NCI-H510A (cell line): ENCODE results near the gene AFAP1L2.

Source experiments
- DNase-seq: peaks from one replicate; lab custom pipeline; 2025; lab: John Stamatoyannopoulos, UW

The AFAP1L2 gene

DNA sequence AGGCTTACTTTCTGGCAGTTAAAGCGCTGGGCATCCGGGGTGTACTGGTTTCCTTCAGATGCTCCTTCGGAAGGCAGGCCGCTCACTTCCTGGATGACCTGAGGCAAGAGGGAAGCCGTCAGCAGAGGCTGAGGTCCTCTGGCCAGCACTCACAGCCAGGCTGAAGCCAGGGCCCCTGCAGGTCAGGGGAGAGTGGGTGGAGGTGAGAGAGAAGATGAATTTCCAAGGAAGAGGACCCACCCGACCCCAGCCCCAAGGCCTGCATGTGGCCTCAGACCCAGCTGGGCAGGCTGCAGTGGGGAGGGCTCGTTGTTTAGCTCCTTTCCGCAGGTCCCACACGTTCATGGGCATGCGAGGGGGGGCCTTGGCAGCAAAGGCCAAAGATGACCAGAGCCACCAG, 94.0 kb downstream of the AFAP1L2 start:
- no peak for DNase-seq

DNA sequence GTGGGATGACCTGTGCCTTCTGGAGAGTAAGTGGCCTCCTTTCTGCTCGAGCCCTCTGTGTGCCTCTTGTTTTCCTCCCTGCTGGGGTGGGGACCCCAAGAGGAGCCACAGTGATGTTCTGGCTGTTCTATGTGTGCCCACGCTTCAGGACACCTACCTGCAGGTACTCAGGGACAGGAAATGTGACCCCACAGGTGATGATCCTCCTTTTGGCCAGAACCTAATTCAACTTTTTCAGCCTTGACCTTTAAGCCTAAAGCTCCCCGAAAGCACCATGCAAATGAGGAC, 95.0 kb downstream of the AFAP1L2 start:
- no peak for DNase-seq

DNA sequence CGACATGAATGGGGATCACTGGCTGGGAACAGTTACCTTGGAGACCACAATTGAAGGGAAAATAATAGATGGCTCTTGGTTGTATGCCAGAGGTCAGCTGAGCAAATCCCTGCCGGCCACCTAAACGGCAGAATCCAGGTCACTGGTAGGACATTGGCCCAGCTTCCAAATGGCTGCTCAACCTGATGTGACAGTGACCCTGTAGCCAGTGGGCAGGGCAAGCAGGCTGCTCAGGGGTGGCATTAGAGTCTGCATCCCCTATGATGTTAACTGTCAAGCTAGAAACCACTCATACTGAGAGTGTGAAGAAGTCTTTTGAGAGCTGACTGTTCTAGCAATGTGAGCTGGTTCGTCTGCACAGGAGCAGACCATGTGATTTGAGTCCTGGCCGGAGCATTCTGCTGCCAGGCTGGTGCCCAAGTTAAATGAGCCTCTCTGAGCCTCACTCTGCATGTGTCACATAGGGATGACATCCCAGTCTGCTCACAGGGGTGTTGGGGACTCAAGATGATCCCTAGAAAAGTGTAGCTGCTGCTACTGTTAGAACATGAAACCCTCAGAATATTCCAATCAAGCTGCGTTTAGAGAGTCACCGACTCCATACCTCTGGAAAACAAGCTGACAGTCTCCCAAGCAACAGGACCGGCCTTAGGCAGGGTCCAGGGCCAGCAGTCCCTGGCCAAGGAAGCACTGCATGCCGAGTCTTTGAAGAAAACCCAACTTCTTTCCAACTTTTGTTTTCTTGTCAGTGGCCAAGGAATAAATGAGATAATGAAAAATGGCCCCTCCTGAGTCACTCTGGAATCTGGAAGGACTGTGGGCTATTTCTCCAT, 95.6 kb downstream of the AFAP1L2 start:
- no peak for DNase-seq

DNA sequence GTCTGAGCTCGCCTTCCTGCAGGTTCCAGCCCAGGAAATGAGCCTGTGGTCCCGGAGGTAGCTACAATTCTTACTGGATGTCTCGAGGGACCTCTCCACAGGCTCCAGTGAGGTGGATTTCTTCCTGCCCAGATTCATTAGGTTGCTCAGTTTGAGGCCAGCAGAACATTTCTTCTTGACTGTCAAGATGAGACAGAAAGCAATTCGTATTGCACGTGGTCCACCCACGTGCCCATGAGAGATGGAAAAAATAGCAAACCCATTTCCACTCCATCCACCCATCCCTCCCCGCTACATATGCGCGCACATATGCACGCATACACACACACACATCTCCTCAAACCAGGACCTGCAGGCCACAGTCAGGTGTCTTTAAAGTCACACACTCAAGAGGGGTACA, 96.6 kb downstream of the AFAP1L2 start:
- no peak for DNase-seq

DNA sequence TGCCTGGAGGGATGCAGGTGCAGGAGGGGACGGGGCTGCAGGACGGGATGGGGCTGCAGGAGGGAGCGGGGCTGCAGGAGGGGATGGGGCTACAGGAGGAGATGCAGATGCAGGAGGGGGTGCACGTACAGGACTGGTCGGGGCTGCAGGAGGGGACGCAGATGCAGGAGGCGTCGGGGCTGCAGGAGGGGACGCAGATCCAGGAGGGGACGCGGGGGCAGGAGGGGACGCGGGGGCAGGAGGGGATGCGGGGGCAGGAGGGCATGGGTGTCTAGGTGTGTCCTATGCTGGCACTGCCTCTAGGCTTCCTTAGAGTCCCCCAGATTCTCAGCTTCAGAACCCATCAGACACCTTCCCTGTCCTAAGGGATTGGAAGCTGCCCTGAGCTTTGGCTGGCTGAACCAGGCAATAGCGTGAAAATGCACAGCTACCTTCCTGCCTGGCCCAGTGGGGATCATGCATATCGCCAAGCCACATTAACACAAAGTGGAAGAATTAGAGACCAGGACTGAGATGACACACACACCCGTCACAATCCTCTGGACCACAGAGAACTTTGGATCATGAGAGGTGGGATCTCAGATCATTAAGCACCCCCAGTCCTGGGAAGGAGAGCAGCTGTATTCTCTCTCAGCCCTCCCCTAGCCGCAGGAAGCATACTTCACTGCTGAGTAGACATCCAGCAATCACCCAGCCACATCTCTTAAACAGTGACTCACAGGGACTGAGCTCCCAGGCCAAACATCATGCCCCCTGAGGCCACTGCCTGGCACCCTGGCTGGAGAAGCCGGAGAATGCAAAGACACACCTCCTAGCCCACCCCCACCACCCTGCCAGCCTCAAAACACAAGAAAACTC, 98.0 kb downstream of the AFAP1L2 start:
- no peak for DNase-seq

DNA sequence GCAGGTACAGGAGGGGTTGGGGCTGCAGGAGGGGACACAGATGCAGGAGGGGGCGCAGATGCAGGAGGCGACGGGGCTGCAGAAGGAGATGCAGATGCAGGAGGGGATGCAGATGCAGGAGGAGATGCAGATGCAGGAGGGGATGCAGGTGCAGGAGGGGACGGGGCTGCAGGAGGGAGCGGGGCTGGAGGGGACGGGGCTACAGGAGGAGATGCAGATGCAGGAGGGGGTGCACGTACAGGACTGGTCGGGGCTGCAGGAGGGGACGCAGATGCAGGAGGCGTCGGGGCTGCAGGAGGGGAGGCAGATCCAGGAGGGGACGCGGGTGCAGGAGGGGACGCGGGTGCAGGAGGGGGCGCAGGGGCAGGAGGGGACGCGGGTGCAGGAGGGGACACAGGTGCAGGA, 98.8 kb downstream of the AFAP1L2 start:
- no peak for DNase-seq

DNA sequence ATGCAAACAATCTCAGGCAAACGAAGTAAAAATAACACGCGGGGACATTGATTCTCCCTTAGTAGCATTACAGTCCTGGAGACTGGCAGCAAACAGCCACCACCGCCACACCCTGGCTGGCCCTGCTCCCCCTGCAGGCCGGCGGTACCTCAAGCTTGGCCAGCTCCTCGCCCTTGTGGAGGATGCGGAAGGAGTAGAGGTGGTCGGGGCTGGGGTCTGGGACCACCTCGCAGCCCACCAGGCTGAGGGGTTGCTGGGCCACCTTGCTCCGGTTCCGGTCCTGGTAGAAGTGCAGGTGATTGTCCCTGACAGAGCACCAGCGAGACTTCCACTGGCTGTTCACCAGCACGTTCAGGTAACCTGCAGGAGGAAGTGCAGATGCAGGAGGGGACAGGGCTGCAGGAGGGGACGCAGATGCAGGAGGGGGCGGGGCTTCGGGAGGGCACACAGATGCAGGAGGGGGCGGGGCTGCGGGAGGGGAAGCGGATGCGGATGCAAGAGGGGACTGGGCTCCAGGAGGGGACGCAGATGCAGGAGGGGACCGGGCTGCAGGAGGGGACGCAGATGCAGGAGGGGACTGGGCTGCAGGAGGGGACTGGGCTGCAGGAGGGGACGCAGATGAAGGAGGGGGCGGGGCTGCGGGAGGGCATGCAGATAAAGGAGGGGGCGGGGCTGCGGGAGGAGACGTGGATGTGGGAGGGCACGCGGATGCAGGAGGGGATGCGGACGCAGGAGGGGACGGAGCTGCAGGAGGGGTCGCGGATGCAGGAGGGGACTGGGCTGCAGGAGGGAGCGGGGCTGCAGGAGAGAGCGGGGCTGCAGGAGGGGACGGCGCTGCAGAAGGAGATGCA, 99.5 kb downstream of the AFAP1L2 start:
- DNase-seq = peak; percentile 88

DNA sequence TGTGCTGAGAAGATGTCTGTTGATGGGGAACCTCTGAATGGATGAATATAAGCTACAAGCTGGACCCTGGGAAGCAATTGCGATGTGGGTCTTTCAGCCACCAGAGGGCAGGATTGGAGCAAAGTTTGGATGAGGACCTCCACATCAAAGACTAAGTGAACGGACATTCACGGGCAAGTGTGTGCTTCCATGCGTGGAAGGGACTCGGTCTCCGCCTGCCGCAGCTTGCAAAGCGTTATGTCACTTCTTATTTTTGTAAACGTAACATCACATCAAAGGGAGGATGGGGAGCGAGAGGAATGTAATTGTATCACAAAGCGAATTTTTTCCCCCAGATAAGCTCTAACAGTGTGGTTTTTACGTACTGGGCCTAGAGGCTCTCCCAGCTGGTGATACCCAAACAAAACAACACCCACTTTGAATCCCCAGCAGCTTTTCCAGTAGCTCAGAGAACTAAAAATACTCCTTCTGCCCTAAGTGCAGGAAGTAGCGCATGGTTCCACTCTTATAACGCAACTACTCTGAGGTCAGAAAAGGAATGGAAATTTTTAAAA, 100.2 kb downstream of the AFAP1L2 start:
- DNase-seq = peak; percentile 79

DNA sequence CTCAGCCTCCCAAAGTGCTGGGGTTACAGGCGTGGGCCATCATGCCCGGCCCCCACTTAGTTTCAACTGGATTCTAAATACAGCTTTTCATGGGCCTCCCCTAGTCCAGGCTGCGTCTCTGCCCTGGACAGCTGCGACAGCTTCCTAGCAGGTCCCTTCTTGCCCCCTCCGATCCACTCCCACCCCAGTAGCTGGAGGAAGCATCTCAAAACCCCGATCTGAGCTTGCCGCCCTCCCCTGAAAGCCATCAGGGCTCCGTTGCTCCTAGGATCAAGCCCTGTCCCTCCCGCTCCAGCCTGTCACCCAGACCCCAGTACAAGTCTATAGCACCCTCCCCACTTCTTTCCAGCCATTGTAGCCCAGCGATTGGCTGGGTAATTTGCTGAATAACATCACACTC, 100.7 kb downstream of the AFAP1L2 start:
- no peak for DNase-seq

DNA sequence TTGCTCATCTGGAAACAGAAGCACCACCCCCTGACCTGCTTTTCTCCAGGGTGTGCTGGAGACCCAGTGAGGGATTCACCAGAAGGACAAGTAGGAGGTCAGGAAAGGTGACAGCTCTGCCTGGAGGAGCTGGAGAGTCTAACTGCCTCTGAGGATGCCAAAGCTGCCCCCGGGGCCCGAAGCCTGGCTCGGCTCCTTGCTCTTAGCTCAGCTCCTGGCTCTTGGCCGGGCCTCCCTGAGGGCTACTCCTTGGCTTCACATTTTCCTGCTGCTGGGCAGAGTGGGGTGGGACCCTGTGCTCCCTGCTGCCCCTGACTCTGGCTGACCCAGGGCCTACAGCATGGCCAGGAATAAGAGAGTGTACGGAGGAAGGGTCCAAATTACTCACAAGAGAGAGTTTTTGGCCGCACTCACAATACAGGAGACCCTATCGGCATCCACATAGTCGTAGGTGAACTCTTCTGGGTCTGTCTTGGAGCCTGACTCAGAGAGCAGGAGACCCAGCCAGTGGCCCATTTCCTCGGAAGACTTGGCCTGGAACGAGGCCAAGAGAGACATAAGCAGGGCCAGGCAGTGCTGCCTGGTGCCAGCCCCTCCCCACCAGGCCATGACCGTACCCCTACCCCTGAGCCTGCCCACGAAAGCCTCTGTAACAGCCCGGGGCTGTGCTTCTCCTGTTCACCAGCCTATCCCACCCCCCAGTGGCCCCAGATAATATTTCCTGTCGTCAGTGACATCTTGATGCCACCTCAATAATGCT, 102.2 kb downstream of the AFAP1L2 start:
- no peak for DNase-seq

DNA sequence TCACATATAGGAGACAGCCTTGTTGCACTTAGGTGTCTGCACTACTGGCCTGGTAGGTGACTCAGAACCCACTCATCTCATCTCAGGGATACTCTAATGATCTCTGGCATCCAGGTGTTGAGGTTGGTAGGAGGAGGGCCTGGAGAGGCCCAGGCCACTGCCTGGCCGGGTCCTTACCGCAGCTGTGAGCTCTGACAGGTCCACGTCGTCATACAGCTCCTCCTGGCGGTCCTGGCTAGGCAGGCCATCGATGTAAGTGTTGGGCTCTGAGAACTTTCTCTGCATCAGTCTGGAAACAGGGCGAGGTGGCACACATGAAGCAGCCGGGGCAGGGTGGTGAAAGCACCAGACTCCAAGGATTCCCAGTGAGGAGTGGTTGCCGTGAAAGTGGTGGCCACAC, 103.1 kb downstream of the AFAP1L2 start:
- no peak for DNase-seq

DNA sequence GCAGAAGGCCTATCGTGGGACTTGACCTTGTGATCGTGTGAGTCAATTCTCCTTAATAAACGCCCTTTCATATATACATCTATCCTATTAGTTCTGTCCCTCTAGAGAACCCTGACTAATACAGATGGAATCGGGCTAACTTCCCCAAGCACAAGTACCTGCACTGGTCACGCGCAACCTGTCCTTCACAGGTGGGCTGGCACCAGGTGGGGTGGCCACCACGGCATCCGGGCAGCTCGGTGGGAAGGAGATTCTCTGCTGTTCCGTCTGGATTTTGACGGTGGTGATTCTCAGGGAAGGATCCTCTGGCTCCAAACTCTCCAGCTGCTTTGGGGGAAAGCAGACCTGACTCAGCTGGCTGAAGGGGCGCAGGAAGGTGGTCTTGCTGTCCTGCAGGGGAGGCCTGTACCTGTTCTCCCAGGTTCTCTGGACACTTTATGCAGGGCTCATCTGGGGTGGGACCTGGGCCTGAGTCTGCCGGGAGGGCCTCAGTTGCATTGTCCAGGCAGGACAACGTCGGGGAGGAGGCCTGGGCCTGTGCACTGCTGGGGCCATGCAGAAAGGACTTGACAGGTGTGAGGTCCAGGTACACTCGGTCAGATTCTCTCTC, 104.2 kb downstream of the AFAP1L2 start:
- no peak for DNase-seq

DNA sequence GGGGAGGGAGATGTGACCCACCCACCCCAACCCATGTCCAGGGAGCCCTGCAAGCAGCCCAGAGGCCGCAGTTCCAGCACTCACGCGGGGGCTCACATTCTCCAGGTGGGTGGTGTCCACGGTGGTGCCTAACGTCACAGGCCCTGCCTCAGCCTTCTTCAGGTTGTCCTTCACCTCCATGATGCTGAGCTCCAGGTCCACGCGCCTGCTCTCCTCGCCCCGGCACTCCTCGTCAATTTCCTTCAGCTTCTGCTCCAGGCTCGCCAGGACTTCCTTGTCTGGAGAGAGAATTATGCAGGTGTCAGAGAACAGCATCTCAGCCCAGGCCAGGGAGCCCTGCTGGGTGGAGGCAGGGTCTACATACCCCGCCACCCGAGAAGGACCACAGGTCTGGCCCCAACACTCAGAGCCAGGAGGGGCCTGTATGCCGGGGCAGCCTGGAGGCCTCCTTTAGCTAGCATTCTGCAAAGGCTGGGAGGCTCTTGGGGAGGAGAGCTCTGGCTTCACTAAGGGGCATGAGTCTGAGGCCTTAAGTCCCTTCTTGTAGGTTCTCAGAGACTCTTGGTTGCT, 107.1 kb downstream of the AFAP1L2 start:
- no peak for DNase-seq

DNA sequence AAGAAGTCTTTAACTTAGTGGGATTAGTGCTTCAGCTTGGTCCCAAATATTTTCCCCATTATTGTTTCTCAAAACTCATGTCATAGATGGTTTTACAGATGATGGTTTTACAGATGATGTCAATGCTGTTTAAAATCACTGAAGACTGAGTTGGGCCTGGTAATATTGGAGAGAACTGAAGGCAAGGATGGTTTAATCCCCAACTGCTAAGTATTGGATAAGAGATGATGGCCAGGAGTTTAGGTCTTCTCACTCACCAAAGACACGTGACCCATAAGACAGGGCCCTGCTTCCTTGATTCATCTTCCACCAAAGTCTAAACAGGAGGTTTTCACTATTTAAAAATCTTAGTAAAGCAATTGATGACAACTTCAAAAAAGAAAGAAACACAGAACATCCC, 108.9 kb downstream of the AFAP1L2 start:
- DNase-seq = no peak

DNA sequence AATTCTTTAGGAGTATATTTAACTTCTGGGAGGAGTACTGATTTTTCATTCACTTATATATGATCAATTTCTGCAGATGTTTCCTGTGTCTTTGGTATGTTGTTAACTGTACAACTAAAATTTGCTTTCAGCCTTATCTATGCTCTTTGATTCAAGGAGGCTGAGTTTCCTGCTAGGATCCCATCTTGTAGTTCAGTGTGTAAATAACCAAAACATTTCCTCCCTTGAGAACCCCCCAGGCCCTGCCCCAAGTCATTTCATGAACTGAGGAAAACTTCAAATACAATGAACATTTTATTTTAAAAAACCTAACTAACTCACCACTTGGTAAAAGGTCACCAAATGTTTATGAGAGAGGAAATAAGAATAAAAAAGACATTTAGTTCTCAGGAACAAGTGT, 109.8 kb downstream of the AFAP1L2 start:
- no peak for DNase-seq

DNA sequence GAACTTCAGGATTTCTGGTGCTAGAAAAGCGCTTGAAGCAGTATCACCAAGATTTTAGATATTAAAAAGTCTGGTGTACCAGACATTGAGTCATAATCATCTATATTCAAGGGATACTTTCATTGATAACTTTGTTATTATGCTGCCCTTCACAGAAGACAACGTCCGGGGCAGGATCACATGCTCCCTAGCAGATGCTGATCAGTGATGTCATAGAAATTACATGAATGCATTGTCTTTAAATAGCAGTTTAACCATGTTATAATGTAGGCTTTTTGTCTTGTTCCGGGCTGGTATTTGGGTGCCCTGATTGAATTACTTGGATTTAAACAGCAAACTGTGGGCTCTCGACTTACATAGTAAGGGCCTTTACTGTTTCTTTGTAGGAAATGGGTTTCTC, 111.2 kb downstream of the AFAP1L2 start:
- no peak for DNase-seq

DNA sequence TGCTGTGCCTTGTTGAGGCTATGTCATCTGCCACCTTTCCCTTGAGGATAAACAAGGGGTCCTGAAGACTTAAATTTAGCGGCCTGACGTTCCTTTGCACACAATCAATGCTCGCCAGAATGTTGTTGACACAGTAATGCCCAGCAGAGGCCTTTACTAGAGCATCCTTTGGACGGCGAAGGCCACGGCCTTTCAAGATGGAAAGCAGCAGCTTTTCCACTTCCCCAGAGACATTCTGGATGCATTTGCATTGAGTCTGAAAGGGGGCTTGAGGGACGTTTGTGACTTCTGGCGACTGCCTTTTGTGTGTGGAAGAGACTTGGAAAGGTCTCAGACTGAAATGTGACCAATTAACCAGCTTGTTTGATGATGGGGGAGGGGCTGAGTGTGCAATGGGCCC, 112.8 kb downstream of the AFAP1L2 start:
- DNase-seq = no peak

DNA sequence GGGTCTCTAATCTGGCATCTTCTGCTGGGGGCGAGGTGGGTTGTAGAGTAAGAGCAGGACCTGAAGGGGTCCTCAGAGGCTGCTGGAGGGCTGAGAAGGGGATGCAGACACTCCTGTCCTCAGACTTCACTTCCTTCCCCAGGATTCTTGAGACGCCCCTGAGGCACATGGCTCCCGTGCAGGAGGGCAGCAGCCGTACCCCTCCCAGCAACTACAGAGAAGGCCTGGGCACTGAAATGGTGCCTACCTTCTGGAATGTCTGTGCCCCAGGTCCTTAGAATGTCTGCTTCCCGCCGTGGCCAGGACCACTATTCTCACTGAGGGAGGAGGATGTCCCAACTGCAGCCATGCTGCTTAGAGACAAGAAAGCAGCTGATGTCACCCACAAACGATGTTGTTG, 113.2 kb downstream of the AFAP1L2 start:
- no peak for DNase-seq

DNA sequence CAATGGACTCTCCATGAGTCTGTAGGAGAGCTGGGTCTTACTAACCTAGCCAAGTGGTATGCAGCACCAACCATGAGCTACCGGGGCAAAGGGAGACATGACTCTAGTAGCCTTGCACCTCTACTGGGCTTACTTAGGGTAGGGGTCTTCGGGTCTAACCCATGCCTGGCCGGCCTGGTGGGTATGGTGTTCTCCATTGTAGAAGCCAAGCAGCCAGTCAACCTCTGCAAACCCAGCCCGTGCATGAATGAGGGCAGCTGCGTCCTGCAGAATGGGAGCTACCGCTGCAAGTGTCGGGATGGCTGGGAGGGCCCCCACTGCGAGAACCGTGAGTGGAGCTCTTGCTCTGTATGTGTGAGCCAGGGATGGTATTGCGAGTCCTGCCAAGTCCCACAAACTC, 114.3 kb downstream of the AFAP1L2 start:
- no peak for DNase-seq

DNA sequence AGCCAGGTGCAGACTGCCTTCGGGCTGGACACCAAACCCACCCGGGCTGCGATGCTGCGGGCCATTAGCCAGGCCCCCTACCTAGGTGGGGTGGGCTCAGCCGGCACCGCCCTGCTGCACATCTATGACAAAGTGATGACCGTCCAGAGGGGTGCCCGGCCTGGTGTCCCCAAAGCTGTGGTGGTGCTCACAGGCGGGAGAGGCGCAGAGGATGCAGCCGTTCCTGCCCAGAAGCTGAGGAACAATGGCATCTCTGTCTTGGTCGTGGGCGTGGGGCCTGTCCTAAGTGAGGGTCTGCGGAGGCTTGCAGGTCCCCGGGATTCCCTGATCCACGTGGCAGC, 115.2 kb downstream of the AFAP1L2 start:
- DNase-seq = no peak
